Uterus (tissue), 2 donors: ENCODE data around the gene HID1.

Source experiments
- CTCF ChIP-seq, 4 experiments: fragments of 200-600 bp in 2 of 4; fragments of 450-650 bp in 2 of 4; sonication (generic) in 2 of 4; IDR thresholded peaks; one replicate each; pipeline ENCODE4 v1.5.1; 2016 to 2019; ENCODE audit warnings: antibody characterized with exemption in 4 of 4, mild to moderate bottlenecking in 2 of 4, moderate library complexity in 1 of 4
- POLR2A ChIP-seq, 2 donors: fragments of 450-650 bp; IDR thresholded peaks; one replicate each; pipeline ENCODE4 v1.6.1; 2016; ENCODE audit warnings: antibody characterized with exemption in 2 of 2, mild to moderate bottlenecking in 1 of 2, moderate library complexity in 1 of 2

- TF ChIP-seq CTCF (IDR thresholded peaks at IDR 0.05) (peak; percentile 35 to 79 (median 63)), POLR2A (IDR thresholded peaks at IDR 0.05) (peak in 1 of 2 donors; percentile 45)
These were observed 40.0 kb upstream of the HID1 start, which contains the start of gene MRPL58 for GRCh38 chr17:75012346-75013091.
